CD4-positive, alpha-beta T cell treated with Interleukin-10 for 1 hour (primary cell): ENCODE results near the gene ZNF778.
"Not testable (repeated sequence)": the region's sequence is repeated elsewhere in the genome, so short reads cannot be mapped to it uniquely, and the experiment has no call there.

Experiments
- DNase-seq: peaks from one replicate; pipeline ENCODE4 v3.0.0-alpha.2; 2020

ZNF778 gene

GRCh38 chr16:89183463-89183862 lies 34.0 kb upstream of the ZNF778 start:
- DNase-seq, result no peak

GRCh38 chr16:89183975-89184676 lies 33.4 kb upstream of the ZNF778 start:
- no peak for DNase-seq

- DNase-seq, result no peak
These were observed 32.9 kb upstream of the ZNF778 start for GRCh38 chr16:89184677-89184932.

GRCh38 chr16:89184933-89185794 lies 32.3 kb upstream of the ZNF778 start:
- no peak for DNase-seq

- DNase-seq, result not testable (repeated sequence)
These were observed 31.5 kb upstream of the ZNF778 start for GRCh38 chr16:89185887-89186592.

GRCh38 chr16:89186593-89187031 lies 30.9 kb upstream of the ZNF778 start:
- DNase-seq, result not testable (repeated sequence)

- peak; percentile 23 for DNase-seq
These were observed 30.3 kb upstream of the ZNF778 start for GRCh38 chr16:89187032-89187769.

- no peak for DNase-seq
These were observed 29.6 kb upstream of the ZNF778 start for GRCh38 chr16:89187770-89188392.

GRCh38 chr16:89188471-89189357 lies 28.8 kb upstream of the ZNF778 start:
- not testable (repeated sequence) for DNase-seq

GRCh38 chr16:89189358-89190025 lies 28.0 kb upstream of the ZNF778 start:
- no peak for DNase-seq

- DNase-seq, result no peak
These were observed 27.1 kb upstream of the ZNF778 start for GRCh38 chr16:89190150-89190958.

GRCh38 chr16:89191033-89191900 lies 26.2 kb upstream of the ZNF778 start:
- no peak for DNase-seq

GRCh38 chr16:89191901-89192185 lies 25.7 kb upstream of the ZNF778 start:
- no peak for DNase-seq

- DNase-seq, result peak; percentile 89
These were observed 25.1 kb upstream of the ZNF778 start for GRCh38 chr16:89192186-89192955.

- DNase-seq, result peak; percentile 70
These were observed 24.4 kb upstream of the ZNF778 start for GRCh38 chr16:89192956-89193575.

- no peak for DNase-seq
These were observed 23.8 kb upstream of the ZNF778 start for GRCh38 chr16:89193576-89194293.
